ENCODE results near the gene GOLGA6L10.
"Not testable (repeated sequence)": the region's sequence is repeated elsewhere in the genome, so short reads cannot be mapped to it uniquely, and the experiment has no call there.

The GOLGA6L10 gene

DNA sequence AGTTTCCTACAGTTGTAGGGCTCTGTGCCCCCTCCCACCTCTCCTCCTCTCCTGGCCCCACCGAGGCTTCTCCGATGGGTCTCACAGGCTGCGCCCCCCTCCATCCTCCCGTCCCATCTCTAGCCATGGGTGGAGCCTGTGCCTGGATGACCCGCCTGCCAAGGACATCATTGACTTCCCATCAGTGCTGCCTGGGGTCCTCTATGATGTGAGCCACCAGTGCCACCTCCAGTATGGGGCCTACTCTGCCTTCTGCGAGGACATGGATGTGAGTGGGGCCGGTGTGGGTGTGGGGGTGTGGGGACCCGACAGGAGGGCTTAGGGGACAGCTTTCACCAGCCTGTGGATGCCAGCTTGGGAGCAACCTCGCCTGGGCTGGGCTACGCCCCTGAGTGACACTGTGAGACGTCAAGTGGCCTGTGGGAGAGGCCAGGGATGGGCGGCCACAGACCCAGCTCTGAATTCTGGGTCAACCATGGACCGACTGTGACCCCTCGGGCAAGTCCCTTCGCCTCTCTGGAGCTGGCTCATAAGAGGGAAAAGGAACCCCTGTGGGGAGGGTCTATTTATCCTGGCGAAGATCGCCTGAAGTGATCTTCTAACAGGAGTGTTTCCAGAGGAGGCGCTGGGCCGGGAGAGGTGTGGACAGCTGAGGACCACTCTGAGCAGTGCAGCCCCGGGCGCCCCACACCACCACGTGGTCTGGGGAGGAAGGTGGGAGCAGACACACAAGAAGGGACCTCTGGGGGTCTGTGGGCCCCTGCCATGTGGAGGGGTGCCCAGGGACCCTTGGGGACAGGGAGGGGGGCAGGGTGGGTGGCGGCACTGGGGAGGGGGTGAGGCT lies 32.8 kb downstream of the GOLGA6L10 start:
- not testable (repeated sequence) for DNase-seq

GRCh38 chr15:82315519-82316246 lies 33.6 kb downstream of the GOLGA6L10 start:
- DNase-seq: no peak

DNA sequence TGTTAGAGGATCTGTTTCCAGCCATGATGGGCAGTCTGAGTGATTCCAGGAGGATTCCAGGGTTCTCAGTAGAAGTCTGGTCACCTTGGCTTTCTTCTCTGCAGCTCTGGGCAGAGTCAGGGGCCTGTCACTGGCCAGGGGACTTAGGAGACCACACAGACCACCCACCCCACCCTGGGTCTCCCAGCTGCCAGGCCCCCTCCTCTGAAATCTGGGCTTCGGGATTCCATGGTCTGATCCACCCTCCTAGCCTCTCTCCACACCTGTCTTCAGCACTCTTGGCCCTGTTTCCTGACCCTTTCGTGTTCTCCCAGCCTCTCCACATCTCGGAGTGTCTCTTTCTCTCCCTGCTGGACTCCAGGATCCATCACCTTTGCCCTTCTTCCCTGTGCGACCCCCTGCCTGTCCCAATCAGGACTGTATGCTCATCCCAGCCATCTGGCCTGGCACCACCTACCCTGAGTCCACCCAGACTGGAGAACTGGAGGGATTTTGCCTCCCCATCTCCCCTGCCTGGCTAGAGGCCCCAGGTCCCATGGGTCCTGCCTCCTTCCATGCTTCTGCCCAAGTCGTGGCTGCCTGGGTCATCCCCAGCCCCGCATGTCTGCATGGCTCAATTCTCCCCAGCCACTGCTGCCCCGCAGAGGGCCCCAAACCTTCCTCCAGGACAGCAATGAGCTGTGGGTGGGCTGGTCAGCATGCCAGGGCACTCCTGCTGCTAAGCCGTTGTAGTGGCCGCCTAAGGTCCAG lies 34.3 kb downstream of the GOLGA6L10 start:
- DNase-seq: no peak

- not testable (repeated sequence) for DNase-seq
These were observed 35.1 kb downstream of the GOLGA6L10 start for GRCh38 chr15:82313951-82314768.

- no peak for DNase-seq
These were observed 35.8 kb downstream of the GOLGA6L10 start for GRCh38 chr15:82313446-82313845.

- no peak for DNase-seq
These were observed 36.5 kb downstream of the GOLGA6L10 start for GRCh38 chr15:82312586-82313349.

DNA sequence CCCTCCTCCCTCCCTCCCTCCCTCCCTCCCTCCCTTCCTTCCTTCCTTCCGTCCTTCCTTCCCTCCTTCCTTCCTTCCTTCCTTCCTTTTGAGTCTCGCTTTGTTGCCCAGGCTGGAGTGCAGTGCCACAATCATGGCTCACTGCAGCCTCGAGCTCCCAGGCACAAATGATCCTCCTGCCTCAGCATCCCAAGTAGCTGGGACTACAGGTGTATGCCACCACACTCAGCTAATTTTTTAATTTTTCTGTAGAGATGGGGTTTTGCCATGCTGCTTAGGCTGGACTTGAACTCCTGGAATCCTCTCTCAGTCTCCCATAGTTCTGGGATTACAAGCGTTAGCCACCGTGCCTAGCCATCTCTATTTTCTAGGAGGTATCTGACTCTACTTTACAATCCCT lies 38.0 kb downstream of the GOLGA6L10 start:
- DNase-seq: not testable (repeated sequence)

GRCh38 chr15:82309802-82310201 lies 39.5 kb downstream of the GOLGA6L10 start:
- DNase-seq: no peak

GRCh38 chr15:82307714-82308081 lies 41.6 kb downstream of the GOLGA6L10 start:
- no peak for DNase-seq

DNA sequence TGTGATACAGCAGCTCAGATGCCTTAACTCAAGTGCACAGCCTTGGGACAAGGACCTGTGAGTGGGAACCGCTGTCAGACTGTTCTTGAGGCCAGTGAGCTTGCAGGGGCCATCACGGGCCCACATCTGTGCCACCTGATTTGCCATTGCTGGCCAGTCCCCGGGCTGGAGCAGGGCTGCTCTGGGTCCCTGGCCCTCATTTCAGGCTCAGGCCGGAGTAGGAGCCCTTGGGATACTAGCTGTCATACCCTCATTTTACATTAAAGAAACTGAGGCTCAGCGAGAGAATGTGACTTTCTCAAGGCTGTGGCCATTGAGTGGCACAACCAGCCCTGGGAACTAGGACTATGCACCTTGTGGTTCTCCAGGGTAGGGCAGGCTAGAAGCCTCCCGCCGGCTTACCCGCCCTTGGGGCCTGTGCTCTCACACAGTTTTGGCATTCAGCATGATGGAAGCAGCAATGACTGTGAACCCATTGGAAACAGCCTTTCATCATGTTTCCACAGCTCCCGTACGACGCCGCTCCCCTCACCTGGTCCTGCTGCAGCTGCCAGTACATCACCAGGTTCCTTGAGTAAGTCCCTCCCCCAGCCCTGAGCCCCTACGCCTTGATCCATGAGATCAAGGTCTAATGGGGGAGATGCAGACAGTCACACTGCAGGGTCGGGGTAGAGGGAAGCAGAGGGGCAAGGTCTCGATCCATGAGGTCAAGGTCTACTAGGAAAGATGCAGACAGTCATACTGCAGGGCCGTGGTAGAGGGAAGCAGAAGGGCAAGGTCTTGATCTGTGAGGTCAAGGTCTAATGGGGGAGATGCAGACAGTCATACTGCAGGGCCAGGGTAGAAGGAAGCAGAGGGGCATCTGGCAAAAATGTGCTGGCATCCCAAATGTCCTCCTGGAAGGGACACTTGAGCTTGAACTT lies 42.2 kb downstream of the GOLGA6L10 start:
- DNase-seq: no peak

DNA sequence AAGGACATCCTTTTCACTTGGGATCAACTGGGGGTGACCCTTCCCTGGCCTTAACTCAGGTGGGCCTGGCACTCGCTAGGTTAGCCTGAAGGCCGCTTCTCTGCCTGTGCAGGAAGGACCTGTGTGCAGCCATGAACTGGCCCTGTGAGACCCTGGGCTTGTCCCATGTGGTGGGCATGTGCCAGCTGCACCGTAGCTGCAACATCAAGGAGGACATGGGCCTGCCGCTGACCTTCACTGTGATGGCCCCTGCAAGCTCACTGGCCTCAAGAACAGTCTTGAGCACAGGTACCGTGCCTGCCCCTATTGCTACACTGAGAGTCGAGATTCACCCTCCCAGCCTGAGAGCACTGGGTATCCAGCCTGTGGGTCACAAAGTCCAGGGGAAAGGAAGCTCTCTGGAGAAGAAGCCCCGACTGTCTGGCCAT lies 43.6 kb downstream of the GOLGA6L10 start:
- DNase-seq: no peak

- DNase-seq: no peak
These were observed 44.5 kb downstream of the GOLGA6L10 start for GRCh38 chr15:82304778-82305090.

DNA sequence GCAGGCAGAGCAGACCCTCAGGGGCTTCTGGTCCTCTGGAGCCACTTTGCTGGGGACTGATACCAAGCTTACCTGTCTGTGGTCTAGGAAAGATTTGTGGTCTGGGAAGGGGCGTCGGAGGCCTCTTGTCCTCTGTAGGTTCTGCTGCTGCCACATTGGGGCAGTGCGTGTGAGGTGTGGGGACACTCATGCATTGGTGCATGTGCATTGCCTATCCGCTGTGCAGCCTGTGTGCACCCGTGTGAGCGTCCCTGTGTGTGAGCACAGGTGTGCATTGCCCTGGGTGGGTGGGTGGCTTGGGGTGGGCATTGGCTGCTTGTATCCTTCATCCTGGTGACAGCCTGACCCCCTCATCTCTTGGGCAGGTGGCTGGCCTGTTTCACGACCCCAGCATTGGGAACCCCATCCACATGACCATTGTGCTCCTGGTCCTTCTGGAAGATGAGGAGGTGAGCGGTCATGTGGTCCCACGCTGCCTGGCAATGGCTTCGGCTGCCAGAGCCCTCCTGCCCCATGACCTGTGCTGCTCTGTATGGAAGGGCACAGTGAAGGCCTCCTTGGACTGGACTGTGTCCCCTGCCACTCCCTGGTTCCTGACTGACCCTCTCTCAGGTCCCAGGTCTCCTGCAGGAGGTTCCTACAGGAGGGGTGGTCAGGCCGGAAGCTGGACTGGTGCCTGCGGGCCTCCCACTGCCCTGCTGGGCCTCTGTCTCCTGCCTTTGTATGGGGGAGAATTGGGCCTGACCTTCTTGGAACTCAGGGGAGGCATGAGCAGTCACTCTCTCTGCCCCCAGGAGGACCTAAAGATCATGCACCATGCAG lies 45.1 kb downstream of the GOLGA6L10 start:
- no peak for DNase-seq

DNA sequence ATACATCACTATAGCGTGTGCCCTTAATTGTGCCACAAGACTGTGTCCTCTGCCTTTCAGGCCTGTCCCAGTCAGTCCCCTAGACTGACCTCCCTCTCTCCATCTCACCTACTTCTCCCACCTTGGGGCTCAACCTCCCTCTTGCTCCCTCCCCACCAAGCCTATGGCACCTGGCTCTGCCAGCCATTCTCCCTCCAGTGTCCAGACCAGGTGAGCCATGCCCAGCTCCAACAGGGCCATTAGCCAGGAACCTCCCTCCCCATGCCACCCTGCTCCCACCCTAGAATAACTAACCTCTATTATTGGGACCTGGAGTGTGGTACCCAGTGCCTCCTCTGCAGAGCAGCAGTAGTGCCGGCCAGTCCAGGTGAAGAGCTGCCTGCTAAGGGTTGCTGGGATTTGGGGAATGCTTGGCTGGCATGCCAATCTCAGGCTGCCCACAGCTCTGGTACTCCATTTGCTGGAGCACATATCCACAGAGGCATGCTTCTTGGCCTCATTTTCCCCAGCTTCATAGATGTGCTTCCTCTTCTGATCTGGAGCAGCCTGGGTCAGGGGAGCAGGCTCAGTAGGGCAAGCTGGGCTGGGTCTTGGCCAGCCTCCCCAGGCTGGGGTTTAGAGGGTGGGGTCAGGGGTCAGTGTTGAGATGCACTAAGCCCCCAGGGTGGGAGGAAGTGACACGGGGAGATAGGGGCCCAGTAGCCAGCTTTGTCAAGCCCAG lies 47.8 kb downstream of the GOLGA6L10 start:
- DNase-seq: no peak

GRCh38 chr15:82300883-82301282 lies 48.4 kb downstream of the GOLGA6L10 start:
- DNase-seq: no peak

- DNase-seq: not testable (repeated sequence)
These were observed 48.9 kb downstream of the GOLGA6L10 start for GRCh38 chr15:82300326-82300725.

DNA sequence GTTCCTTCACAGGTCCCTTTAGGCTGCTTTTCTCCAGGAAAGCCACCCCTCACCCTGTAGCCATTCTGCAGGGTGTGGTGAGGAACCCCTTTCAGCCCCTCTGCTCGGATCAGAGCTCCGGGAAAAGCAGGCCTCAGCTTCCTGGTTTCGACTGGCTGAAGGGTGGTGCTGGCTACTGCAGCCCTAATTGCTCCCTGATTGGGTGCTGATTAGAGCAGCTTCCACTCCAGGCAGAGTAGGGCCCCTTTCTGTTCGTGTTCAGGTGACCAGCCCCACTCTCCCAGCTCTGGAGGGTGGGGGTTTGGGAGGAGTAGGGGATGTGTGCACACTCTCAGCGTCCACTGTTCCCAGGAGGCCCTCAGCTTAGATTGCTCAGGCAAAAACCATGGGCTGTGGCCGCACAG lies 49.8 kb downstream of the GOLGA6L10 start:
- not testable (repeated sequence) for DNase-seq

- DNase-seq: no peak
These were observed 50.8 kb downstream of the GOLGA6L10 start for GRCh38 chr15:82298520-82298919.

DNA sequence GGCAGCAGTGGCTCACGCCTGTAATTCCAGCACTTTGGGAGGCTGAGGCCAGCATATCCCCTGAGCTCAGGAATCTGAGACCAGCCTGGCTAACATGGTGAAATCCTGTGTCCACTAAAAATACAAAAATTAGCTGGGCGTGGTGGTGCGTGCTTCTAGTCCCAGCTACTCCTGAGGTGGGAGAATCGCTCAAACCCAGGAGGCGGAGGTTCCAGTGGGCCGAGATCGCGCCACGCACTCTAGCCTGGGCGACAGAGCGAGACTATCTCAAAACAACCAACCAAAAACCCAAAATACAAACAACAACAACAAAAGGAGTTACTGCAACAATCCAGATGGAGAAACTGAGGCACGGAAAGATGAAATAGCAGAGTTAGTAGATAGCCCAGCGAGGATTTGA lies 51.2 kb downstream of the GOLGA6L10 start:
- DNase-seq: no peak
